ENCODE data around the gene SHKBP1. TPM values are rescaled to one million over a fixed set of nuclear protein-coding genes. Genes with fewer than 3 reads are reported as not detected.

Gene SHKBP1
- total and polyA plus RNA-seq, 2 donors (not counting 1 experiment from before 2014, with no cell fraction given): 179 to 227 TPM

- CTCF ChIA-PET: interaction anchor here (0.6 kb wide), 1 partner anchor 25 kb away, joined by 3 read pairs; no protein-coding TSS in a partner anchor
- 16% methylated on average over 62 of the region's 69 CpGs for WGBS (ENCODE audit: insufficient coverage)
- Histone ChIP-seq H3K4me3 (ENCODE audit: control extremely low read depth in 1 of 5, extremely low read depth in 1 of 5, insufficient read depth in 1 of 5, low read depth in 2 of 5, low read length in 4 of 5) (no peak overlapping the region), H3K27me3 (replicated peaks in 1 of 4; ENCODE audit: control extremely low read depth in 1 of 4, control insufficient read depth in 3 of 4, insufficient read depth in 4 of 4, low read length in 3 of 4) (peaks cover 0 to 57% (median 17%) of the 10 kb centered on the region in 4 experiments), H3K4me2 (replicated peaks; ENCODE audit: low read depth, low read length, poor library complexity, severe bottlenecking) (no peak overlapping the region), H2AFZ (ENCODE audit: insufficient read depth, low read depth, low read length, poor library complexity, severe bottlenecking) (no peak overlapping the region), H3K27ac (ENCODE audit: low read length in 2 of 2) (no peak overlapping the region), H3K9me3 (ENCODE audit: control extremely low read depth in 1 of 3, control insufficient read depth in 2 of 3, insufficient read depth in 1 of 3, low read length in 2 of 3) (peaks cover 0 to 5% (median 0%) of the 10 kb centered on the region in 3 donors), H3K79me2 (ENCODE audit: control insufficient read depth, insufficient read depth, low read length) (no peaks in the 10 kb centered on the region), H3K9ac (ENCODE audit: low read length) (no peak overlapping the region), H3K36me3 (replicated peaks in 1 of 2; ENCODE audit: control extremely low read depth in 1 of 2, control insufficient read depth in 1 of 2, extremely low read depth in 1 of 2, insufficient read depth in 2 of 2, low read length in 1 of 2) (no peaks in the 10 kb centered on the region), H3K4me1 (ENCODE audit: control insufficient read depth in 2 of 2, insufficient read depth in 2 of 2, low read length in 2 of 2) (no peaks in the 10 kb centered on the region), H4K20me1 (ENCODE audit: control insufficient read depth, insufficient read depth, low read length, poor library complexity, severe bottlenecking) (no peaks in the 10 kb centered on the region)
- Mint-ChIP-seq H3K4me3 (no peak overlapping the region), H3K9me3 (ENCODE audit: insufficient read depth) (no peaks in the 10 kb centered on the region), H3K27ac (no peak overlapping the region), H3K4me1 (peaks cover 4% of the 10 kb centered on the region), H3K27me3 (peaks cover 46% of the 10 kb centered on the region)
- POLR2A ChIA-PET: no interaction called here
- ATAC-seq (ENCODE audit: low read depth): no peak
- DNase-seq: no peak
- TF ChIP-seq EZH2 (IDR thresholded peaks at IDR 0.05; ENCODE audit: borderline replicate concordance, insufficient read depth, low read depth, low read length, poor library complexity, severe bottlenecking): no peak
- TF ChIP-seq, protein P1, sequence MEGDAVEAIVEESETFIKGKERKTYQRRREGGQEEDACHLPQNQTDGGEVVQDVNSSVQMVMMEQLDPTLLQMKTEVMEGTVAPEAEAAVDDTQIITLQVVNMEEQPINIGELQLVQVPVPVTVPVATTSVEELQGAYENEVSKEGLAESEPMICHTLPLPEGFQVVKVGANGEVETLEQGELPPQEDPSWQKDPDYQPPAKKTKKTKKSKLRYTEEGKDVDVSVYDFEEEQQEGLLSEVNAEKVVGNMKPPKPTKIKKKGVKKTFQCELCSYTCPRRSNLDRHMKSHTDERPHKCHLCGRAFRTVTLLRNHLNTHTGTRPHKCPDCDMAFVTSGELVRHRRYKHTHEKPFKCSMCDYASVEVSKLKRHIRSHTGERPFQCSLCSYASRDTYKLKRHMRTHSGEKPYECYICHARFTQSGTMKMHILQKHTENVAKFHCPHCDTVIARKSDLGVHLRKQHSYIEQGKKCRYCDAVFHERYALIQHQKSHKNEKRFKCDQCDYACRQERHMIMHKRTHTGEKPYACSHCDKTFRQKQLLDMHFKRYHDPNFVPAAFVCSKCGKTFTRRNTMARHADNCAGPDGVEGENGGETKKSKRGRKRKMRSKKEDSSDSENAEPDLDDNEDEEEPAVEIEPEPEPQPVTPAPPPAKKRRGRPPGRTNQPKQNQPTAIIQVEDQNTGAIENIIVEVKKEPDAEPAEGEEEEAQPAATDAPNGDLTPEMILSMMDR (IDR thresholded peaks at IDR 0.05): no peak
- intact Hi-C loops (cut with micrococcal nuclease): no loop called here
Measured at GRCh38 chr19:40553885-40554857, 22.5 kb upstream of the SHKBP1 start.
